MM.1S (cell line): ENCODE measurements around the gene S100A6.
"Not testable (repeated sequence)": the region's sequence is repeated elsewhere in the genome, so short reads cannot be mapped to it uniquely, and the experiment has no call there.

ENCODE experiments used
- DNase-seq: peaks from one replicate; pipeline ENCODE4 v3.0.0-alpha.2; 2015
- H2AFZ ChIP-seq: fragments of 300-600 bp; sonication (generic); 2 replicates; pipeline ENCODE4 v1.6.0; 2016; ENCODE audit warnings: antibody characterized with exemption, low read length
- H3F3A ChIP-seq: fragments of 300-600 bp; sonication (generic); 2 replicates; pipeline ENCODE4 v1.6.1; 2016; ENCODE audit warnings: mild to moderate bottlenecking, antibody characterized with exemption, low read length, moderate library complexity, mixed read lengths; ENCODE audit not compliant: insufficient read depth
- H3K27ac ChIP-seq: fragments of 300-600 bp; sonication (generic); 2 replicates; pipeline ENCODE4 v1.5.1; 2016; ENCODE audit warnings: mild to moderate bottlenecking, low read length
- H3K27me3 ChIP-seq: fragments of 300-600 bp; sonication (generic); replicated peaks from 2 replicates; pipeline ENCODE4 v1.6.0; 2016; ENCODE audit warnings: low read length; ENCODE audit not compliant: insufficient read depth
- H3K36me3 ChIP-seq: fragments of 300-600 bp; sonication (generic); replicated peaks from 2 replicates; pipeline ENCODE4 v1.6.1; 2016; ENCODE audit warnings: mild to moderate bottlenecking, low read length, mixed read lengths; ENCODE audit not compliant: insufficient read depth
- H3K4me1 ChIP-seq: fragments of 300-600 bp; sonication (generic); 2 replicates; pipeline ENCODE4 v1.6.1; 2016; ENCODE audit warnings: low read length, mixed read lengths
- H3K4me2 ChIP-seq: fragments of 300-600 bp; sonication (generic); 2 replicates; pipeline ENCODE4 v1.6.0; 2016; ENCODE audit warnings: low read depth, low read length
- H3K4me3 ChIP-seq: fragments of 300-600 bp; sonication (generic); 2 replicates; pipeline ENCODE4 v1.5.1; 2016; ENCODE audit warnings: low read length, mixed read lengths
- H3K79me2 ChIP-seq: fragments of 300-600 bp; sonication (generic); 2 replicates; pipeline ENCODE4 v1.6.1; 2016; ENCODE audit warnings: mixed run types, low read length, mixed read lengths
- H3K9ac ChIP-seq: fragments of 300-600 bp; sonication (generic); 2 replicates; pipeline ENCODE4 v1.6.1; 2016; ENCODE audit warnings: low read length, mixed read lengths
- H3K9me2 ChIP-seq: fragments of 300-600 bp; sonication (generic); replicated peaks from 2 replicates; pipeline ENCODE4 v1.6.1; 2016; ENCODE audit warnings: mild to moderate bottlenecking, low read length, mixed read lengths; ENCODE audit not compliant: insufficient read depth
- H3K9me3 ChIP-seq: fragments of 300-600 bp; sonication (generic); replicated peaks from 2 replicates; pipeline ENCODE4 v1.6.1; 2016; ENCODE audit warnings: mild to moderate bottlenecking, low read length, mixed read lengths; ENCODE audit not compliant: insufficient read depth
- H4K20me1 ChIP-seq: fragments of 300-600 bp; sonication (generic); 2 replicates; pipeline ENCODE4 v1.6.1; 2016; ENCODE audit warnings: mild to moderate bottlenecking, low read length, moderate library complexity, mixed read lengths; ENCODE audit not compliant: insufficient read depth
- EZH2 ChIP-seq: fragments of 300-600 bp; sonication (generic); optimal IDR thresholded peaks from 2 replicates; pipeline ENCODE3; 2017; ENCODE audit warnings: low read depth, mild to moderate bottlenecking, antibody characterized with exemption, low read length, mixed read lengths
- EZH2phosphoT487 ChIP-seq: fragments of 300-600 bp; sonication (generic); IDR thresholded peaks from 2 replicates; pipeline ENCODE4 v1.6.1; 2018; ENCODE audit warnings: antibody characterized with exemption, low read length
- TF ChIP-seq, protein P1 (sequence below): fragments of 300-600 bp; sonication (generic); IDR thresholded peaks from 2 replicates; pipeline ENCODE4 v1.5.1; 2016; ENCODE audit warnings: antibody characterized with exemption, low read length, mixed read lengths

Gene S100A6

DNA sequence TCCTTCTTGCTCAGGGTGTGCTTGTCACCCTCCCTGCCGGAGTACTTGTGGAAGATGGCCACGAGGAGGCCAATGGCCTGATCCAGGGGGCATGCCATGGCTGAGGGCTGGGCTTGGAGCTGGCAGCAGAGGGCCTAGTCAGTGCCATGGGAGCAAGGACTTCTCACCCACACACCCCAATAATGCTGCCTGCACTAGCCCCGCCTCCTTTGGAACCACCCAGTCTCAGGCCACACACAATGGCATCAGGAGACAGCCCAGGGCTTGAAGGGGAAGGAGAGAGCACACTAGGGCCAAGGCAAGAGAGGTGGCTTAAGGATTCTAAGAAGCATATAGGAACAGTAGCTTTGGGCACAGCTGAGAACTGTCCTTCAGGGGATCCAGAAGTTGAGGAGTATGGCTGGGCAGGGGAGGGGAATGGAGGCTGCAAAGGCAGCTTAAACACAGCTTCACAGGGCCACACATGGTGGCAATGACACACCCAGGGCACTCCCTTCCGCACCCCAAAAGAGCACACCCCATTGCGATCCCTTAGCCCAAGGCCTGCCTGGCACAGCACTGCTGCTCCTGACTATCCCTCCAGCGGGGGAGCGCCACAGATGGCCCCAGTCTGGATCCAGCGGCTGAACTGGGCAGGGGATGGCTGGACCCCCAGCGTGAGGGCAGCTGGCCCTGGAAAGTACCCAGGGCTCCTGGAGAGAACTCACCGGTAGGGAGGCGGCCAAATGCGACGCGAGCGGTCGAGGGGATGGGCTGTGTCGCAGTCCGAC is at the start of gene S100A6:
S100A6 (minus strand) TSS at position 750 of the 770 bp plus-strand sequence; CDS start at position 98, 652 bp downstream.
- Histone ChIP-seq H3K79me2 (no peaks in the 10 kb centered on the region), H3K27me3 (no peaks in the 10 kb centered on the region), H3F3A (no peaks in the 10 kb centered on the region), H3K4me3 (peak within 1 kb of the TSS; percentile 68), H4K20me1 (no peaks in the 10 kb centered on the region), H3K27ac (no peak within 1 kb of the TSS), H3K36me3 (no peaks in the 10 kb centered on the region), H3K9ac (peak within 1 kb of the TSS; percentile 35; the same call in 1 of the 2 replicates), H3K9me2 (no peaks in the 10 kb centered on the region), H2AFZ (peak within 1 kb of the TSS; percentile 96), H3K4me1 (peaks cover 15% of the 10 kb centered on the region), H3K4me2 (peak within 1 kb of the TSS; percentile 96), H3K9me3 (no peaks in the 10 kb centered on the region)
- no peak for DNase-seq
- TF ChIP-seq, protein P1, sequence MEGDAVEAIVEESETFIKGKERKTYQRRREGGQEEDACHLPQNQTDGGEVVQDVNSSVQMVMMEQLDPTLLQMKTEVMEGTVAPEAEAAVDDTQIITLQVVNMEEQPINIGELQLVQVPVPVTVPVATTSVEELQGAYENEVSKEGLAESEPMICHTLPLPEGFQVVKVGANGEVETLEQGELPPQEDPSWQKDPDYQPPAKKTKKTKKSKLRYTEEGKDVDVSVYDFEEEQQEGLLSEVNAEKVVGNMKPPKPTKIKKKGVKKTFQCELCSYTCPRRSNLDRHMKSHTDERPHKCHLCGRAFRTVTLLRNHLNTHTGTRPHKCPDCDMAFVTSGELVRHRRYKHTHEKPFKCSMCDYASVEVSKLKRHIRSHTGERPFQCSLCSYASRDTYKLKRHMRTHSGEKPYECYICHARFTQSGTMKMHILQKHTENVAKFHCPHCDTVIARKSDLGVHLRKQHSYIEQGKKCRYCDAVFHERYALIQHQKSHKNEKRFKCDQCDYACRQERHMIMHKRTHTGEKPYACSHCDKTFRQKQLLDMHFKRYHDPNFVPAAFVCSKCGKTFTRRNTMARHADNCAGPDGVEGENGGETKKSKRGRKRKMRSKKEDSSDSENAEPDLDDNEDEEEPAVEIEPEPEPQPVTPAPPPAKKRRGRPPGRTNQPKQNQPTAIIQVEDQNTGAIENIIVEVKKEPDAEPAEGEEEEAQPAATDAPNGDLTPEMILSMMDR = no peak
- no peak for TF ChIP-seq EZH2
- no peak for TF ChIP-seq EZH2phosphoT487

DNA sequence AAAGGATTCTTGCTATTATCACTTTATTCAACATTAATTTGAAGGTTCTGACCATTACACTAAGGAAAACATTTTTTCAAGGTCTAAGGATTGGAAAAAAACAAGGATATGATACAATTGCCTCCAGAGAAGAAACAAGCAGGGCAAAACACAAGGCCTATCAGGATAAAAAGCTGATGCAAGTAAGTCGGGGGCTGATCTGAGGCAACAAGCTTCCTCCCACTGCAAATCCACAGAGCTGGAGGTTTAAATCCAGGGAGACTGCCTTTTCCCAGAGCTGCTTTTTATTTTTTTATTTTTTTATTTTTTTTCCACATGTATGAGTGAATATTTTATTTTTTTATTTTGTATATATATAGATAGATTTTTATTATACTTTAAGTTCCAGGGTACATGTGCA is 49.2 kb upstream of the S100A6 start:
- no peak for TF ChIP-seq EZH2phosphoT487
- TF ChIP-seq, protein P1 = no peak
- no peak for TF ChIP-seq EZH2
- H3K27me3 ChIP-seq = no peaks in the 10 kb centered on the region
- no peaks in the 10 kb centered on the region for H3F3A ChIP-seq
- H3K4me1 ChIP-seq = no peaks in the 10 kb centered on the region
- H3K4me2 ChIP-seq = no peak overlapping the region
- no peaks in the 10 kb centered on the region for H3K9me2 ChIP-seq
- no peaks in the 10 kb centered on the region for H3K79me2 ChIP-seq
- H4K20me1 ChIP-seq = no peaks in the 10 kb centered on the region
- DNase-seq = no peak
- no peak overlapping the region for H2AFZ ChIP-seq
- H3K36me3 ChIP-seq = no peaks in the 10 kb centered on the region
- no peaks in the 10 kb centered on the region for H3K9me3 ChIP-seq
- no peak overlapping the region for H3K4me3 ChIP-seq
- H3K27ac ChIP-seq = no peak overlapping the region
- H3K9ac ChIP-seq = no peak overlapping the region

DNA sequence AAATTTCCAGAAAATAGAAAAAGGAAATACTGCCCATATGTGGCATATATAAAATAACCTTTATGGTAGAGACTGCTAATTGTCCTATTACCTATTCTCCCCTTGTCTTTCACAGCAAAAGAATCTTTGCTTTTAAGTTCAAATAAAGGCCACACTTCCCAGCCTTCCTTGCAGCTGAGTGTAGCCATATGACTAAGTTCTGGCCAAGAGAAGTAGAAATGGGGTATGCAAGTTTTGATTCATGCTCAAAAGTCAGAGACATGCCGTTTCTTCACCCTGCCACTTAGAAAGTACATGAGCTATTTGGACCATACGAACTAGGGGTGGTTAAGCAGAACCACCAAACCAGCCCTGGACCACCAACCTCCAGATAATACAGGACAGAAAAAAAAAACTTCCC is 48.2 kb upstream of the S100A6 start:
- Histone ChIP-seq H3K9ac (no peak overlapping the region), H3K4me2 (no peak overlapping the region), H3K27me3 (no peaks in the 10 kb centered on the region; the same call in 1 of the 2 replicates), H3F3A (no peaks in the 10 kb centered on the region), H3K36me3 (no peaks in the 10 kb centered on the region), H4K20me1 (no peaks in the 10 kb centered on the region), H3K27ac (no peak overlapping the region), H3K4me1 (no peaks in the 10 kb centered on the region), H2AFZ (no peak overlapping the region), H3K9me2 (no peaks in the 10 kb centered on the region), H3K4me3 (no peak overlapping the region), H3K9me3 (no peaks in the 10 kb centered on the region), H3K79me2 (no peaks in the 10 kb centered on the region)
- DNase-seq = no peak
- no peak for TF ChIP-seq EZH2
- TF ChIP-seq, protein P1 = no peak
- TF ChIP-seq EZH2phosphoT487 = no peak

DNA sequence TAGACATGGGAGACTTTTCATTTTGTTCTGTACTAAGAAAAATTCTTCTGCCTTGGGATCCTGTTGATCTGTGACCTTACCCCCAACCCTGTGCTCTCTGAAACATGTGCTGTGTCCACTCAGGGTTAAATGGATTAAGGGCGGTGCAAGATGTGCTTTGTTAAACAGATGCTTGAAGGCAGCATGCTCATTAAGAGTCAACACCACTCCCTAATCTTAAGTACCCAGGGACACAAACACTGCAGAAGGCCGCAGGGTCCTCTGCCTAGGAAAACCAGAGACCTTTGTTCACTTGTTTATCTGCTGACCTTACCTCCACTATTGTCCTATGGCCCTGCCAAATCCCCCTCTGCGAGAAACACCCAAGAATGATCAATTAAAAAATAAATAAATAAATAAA is 47.7 kb upstream of the S100A6 start:
- not testable (repeated sequence) for H3K4me2 ChIP-seq, H3K9me3 ChIP-seq, H3K4me3 ChIP-seq, H3K36me3 ChIP-seq, H3K79me2 ChIP-seq, H3K4me1 ChIP-seq, H3K9me2 ChIP-seq, H4K20me1 ChIP-seq, H3K27me3 ChIP-seq, H3F3A ChIP-seq, H2AFZ ChIP-seq, H3K27ac ChIP-seq, DNase-seq, H3K9ac ChIP-seq

DNA sequence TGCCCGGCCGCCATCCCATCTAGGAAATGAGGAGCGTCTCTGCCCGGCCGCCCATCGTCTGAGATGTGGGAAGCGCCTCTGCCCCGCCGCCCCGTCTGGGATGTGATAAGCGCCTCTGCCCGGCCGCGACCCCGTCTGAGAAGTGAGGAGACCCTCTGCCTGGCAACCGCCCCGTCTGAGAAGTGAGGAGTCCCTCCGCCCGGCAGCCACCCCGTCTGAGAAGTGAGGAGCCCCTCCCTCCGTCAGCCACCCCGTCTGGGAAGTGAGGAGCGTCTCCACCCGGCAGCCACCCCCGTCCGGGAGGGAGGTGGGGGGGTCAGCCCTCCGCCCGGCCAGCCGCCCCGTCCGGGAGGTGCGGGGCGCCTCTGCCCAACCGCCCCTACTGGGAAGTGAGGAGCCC is 47.0 kb upstream of the S100A6 start:
- not testable (repeated sequence) for H2AFZ ChIP-seq, H4K20me1 ChIP-seq, H3K27ac ChIP-seq, H3K9me2 ChIP-seq, H3K9ac ChIP-seq, H3K9me3 ChIP-seq, H3K36me3 ChIP-seq, H3K4me3 ChIP-seq, H3K27me3 ChIP-seq, H3K79me2 ChIP-seq, H3K4me1 ChIP-seq, DNase-seq, H3F3A ChIP-seq, H3K4me2 ChIP-seq
